K562 treated with DMSO at 1 percent for 4 hours (cell line): Measurements from ENCODE around the gene PLSCR2. TPM values are rescaled to one million over a fixed set of nuclear protein-coding genes. Genes with fewer than 3 reads are reported as not detected.

Source experiments
- total RNA-seq: library from RNA; unstranded; fragments of 300-600 nt; gene quantifications from 2 replicates; pipeline ENCODE4 v1.2.3, GENCODE V29; 2022; ENCODE audit not compliant: insufficient read depth

The PLSCR2 gene, protein sequence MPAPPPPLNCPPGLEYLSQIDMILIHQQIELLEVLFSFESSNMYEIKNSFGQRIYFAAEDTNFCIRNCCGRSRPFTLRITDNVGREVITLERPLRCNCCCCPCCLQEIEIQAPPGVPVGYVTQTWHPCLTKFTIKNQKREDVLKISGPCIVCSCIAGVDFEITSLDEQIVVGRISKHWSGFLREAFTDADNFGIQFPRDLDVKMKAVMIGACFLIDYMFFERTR
- total RNA-seq = not detected in 2 replicates

DNA sequence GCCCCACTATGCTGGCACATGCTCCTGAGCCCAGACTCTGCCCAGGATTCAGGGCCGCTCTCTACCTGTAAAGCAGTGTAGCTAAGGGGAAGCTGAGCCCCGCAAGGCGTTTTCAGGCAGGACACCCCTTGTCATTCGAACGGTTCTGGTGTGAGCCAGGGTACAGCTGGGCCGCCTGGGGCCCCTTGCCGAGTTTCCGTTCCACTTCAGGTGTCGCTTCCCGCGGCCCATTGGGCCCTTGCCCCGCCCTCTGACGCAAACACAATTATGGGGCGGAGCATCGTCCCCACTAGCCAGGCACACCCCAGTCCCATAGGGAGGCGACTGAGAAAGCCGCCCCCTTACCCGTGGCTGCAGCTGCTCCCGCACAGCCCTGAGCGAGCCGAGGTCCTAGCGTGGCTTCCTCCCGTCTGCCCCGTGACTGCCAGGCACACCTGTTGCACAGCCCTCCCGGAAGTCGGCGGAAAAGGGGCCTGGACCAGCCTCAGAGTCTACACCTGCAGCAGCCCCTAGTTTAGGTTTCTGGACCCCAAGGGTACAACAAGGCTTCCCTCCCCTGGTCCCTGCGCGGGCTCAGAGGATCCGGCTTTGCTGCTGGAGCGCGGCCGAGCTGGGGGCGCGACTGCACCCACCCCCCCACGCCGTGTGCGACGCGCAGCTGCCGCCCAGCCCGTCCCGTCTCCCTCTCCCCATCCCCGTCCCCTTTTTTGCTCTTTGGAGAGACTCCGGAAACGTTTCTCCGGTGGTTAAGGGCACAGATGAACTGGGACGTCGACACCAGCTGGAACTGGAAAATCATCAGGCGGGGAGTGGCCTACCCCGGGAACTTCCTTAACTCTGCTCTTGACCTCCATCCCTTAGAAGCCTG, at the start of gene PLSCR2:
PLSCR2 (minus strand) TSS at position 412 of the 868 bp plus-strand sequence. CDS start 9,657 bp downstream, outside the sequence.

Other genes with a start within 250 kb of the PLSCR2 start
- 0.99 TPM in 1 of 2 replicates, not detected in the other for gene PLSCR4, start 218.5 kb downstream of the PLSCR2 start, total RNA-seq
- gene PLSCR1, start 75.0 kb upstream of the PLSCR2 start, total RNA-seq = 49.9 and 62.5 TPM in 2 replicates
- gene PLSCR5, start 135.8 kb upstream of the PLSCR2 start, total RNA-seq = not detected in 2 replicates